ENCODE measurements around the gene PPP1R14D.

DNA sequence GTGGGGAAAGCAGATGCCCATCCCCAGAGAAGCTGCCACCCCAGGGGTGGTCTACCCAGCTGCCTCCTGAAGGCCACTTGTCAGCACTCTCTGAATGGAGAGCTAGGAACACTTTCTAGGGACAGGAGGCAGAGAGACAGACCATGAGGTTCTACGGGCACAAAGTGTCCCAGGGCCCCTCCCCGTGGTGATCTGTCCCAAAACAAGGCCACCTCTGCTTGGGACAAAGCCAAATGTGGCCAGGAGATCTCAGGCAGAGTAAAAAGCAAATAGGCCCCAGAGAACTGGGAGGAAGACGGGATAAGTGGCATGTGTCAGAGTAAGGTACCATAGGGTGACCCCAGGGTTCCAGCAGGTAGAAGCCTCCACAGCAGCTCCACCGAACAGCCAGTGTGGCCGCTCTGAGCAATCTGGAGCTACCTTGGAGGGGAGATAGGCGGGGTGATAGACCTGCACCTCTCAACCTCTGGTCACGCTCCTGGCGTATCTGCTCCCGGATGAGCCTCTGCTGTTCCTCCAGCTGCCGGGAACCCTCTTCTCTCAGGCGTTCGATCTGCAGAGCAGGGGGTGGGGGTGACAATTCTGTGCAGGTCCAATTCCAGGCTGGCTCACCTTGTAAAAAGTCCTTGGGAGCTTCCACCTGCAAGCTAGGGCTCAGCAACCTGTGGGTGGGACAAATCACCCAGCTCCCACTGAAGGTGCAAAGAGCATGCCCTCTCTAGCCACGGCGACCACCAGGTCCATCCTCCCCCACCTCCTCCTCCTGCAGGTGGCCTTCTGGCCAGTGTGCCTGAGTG, 52.6 kb downstream of the PPP1R14D start:
- TF ChIP-seq, protein P1, sequence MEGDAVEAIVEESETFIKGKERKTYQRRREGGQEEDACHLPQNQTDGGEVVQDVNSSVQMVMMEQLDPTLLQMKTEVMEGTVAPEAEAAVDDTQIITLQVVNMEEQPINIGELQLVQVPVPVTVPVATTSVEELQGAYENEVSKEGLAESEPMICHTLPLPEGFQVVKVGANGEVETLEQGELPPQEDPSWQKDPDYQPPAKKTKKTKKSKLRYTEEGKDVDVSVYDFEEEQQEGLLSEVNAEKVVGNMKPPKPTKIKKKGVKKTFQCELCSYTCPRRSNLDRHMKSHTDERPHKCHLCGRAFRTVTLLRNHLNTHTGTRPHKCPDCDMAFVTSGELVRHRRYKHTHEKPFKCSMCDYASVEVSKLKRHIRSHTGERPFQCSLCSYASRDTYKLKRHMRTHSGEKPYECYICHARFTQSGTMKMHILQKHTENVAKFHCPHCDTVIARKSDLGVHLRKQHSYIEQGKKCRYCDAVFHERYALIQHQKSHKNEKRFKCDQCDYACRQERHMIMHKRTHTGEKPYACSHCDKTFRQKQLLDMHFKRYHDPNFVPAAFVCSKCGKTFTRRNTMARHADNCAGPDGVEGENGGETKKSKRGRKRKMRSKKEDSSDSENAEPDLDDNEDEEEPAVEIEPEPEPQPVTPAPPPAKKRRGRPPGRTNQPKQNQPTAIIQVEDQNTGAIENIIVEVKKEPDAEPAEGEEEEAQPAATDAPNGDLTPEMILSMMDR (IDR thresholded peaks at IDR 0.05), result no peak
- TF ChIP-seq POLR2AphosphoS5 (IDR thresholded peaks at IDR 0.05; ENCODE audit: insufficient read depth in 1 of 2, low read depth in 1 of 2), result no peak
- no peak for TF ChIP-seq POLR2A (IDR thresholded peaks at IDR 0.05)

All from vagina (tissue), 2 donors.